Measurements from ENCODE around the gene PHF13. TPM values are rescaled to one million over a fixed set of nuclear protein-coding genes. Genes with fewer than 3 reads are reported as not detected.
"Not testable (repeated sequence)": the region's sequence is repeated elsewhere in the genome, so short reads cannot be mapped to it uniquely, and the experiment has no call there.

Gene PHF13
- total and polyA plus RNA-seq, 11 donors: 2.9 to 11.2 (median 7.8) TPM

- Histone ChIP-seq H3K36me3 (peaks cover 3 to 60% (median 45%) of the 10 kb centered on the region in 9 donors), H3K27ac (no peak overlapping the region), H3K27me3 (no peaks in the 10 kb centered on the region), H3K4me3 (no peak overlapping the region), H3K4me1 (peaks cover 0 to 8% (median 0%) of the 10 kb centered on the region in 12 donors), H3K9me3 (no peaks in the 10 kb centered on the region)
- 88 to 93% (median 91%) methylated on average over 23 of the region's 23 CpGs for WGBS, 4 donors
- DNase-seq (no peak), ATAC-seq (no peak)
- intact Hi-C loops (cut with DNase I): no loop called here
- TF ChIP-seq POLR2A (IDR thresholded peaks at IDR 0.05): no peak
- TF ChIP-seq, protein P1, sequence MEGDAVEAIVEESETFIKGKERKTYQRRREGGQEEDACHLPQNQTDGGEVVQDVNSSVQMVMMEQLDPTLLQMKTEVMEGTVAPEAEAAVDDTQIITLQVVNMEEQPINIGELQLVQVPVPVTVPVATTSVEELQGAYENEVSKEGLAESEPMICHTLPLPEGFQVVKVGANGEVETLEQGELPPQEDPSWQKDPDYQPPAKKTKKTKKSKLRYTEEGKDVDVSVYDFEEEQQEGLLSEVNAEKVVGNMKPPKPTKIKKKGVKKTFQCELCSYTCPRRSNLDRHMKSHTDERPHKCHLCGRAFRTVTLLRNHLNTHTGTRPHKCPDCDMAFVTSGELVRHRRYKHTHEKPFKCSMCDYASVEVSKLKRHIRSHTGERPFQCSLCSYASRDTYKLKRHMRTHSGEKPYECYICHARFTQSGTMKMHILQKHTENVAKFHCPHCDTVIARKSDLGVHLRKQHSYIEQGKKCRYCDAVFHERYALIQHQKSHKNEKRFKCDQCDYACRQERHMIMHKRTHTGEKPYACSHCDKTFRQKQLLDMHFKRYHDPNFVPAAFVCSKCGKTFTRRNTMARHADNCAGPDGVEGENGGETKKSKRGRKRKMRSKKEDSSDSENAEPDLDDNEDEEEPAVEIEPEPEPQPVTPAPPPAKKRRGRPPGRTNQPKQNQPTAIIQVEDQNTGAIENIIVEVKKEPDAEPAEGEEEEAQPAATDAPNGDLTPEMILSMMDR (IDR thresholded peaks at IDR 0.05): no peak
These were observed 40.1 kb downstream of the PHF13 start for GRCh38 chr1:6653436-6654290.

DNA sequence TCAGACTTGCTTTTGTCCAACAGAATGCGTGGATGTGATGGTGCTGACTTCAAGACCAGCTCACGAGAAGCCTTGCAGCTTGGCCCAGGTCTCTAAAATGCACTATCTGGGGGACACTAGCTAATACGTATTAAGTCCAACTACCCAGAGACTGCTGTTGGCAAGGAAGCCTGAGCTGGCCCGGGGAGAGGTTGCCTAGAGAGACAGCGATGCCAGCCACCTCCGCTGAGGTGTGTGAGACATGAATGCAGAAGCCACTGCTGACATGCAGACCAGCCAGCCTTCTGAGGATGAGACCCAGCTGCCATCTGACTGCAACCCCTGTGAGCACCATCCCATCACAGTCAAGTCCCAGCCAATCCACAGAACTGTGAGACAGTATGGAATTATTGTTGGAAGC, 43.6 kb downstream of the PHF13 start:
- intact Hi-C loops (cut with DNase I): no loop called here
- Histone ChIP-seq H3K27ac (no peak overlapping the region), H3K9me3 (no peaks in the 10 kb centered on the region), H3K27me3 (no peaks in the 10 kb centered on the region), H3K4me3 (no peak overlapping the region), H3K4me1 (peaks cover 0 to 8% (median 0%) of the 10 kb centered on the region in 12 donors), H3K36me3 (peaks cover 3 to 34% (median 21%) of the 10 kb centered on the region in 9 donors)
- WGBS, 4 donors: 55 to 61% (median 58%) methylated on average over 6 of the region's 6 CpGs
- DNase-seq (peak in 2 of 5 donors; percentile 37 to 61), ATAC-seq (peak; percentile 53 to 85 (median 76))
- TF ChIP-seq POLR2A (IDR thresholded peaks at IDR 0.05): no peak
- TF ChIP-seq, protein P1 (IDR thresholded peaks at IDR 0.05): no peak

DNA sequence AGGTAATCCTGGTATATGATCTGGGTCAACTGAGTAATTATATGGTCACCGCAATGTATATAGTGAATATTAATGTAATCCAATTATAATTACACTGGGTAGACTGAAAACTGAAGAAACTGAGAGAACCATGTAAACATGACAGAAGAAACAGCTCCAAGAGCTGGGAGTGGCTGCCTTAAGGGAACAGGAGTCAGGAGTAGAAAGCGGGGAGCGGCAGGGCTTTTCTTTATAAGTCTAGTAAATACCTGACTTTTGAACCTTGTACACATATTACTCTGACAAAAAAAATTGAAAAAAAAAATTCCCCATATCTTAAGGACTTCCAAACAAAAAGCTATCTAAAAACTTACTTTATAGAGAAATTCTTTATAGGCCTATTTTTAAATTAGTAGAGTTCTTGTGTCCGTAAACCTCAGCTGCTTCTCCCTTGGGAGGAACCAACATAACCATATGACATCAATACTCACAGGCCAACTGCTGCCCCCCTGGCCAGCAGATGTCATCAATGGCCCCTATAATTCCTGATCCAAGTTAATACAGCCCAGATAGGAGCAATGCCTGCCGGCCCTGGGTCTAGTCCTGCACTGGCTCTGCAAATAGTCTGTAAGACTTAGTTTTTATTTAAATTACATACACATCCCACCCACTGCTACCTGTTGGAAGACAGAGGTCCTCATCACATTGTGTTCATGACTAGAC, 45.0 kb downstream of the PHF13 start:
- TF ChIP-seq, protein P1 (IDR thresholded peaks at IDR 0.05): no peak
- TF ChIP-seq POLR2A (IDR thresholded peaks at IDR 0.05): no peak
- H3K9me3 ChIP-seq: no peaks in the 10 kb centered on the region
- ATAC-seq (no peak), DNase-seq (no peak)
- H3K4me1 ChIP-seq: peaks cover 0 to 8% (median 0%) of the 10 kb centered on the region in 12 donors
- WGBS, 4 donors: 81 to 87% (median 85%) methylated on average over 5 of the region's 5 CpGs
- H3K27ac ChIP-seq: no peak overlapping the region
- no peaks in the 10 kb centered on the region for H3K27me3 ChIP-seq
- intact Hi-C loops (cut with DNase I): no loop called here
- H3K4me3 ChIP-seq: no peak overlapping the region
- H3K36me3 ChIP-seq: peaks cover 0 to 20% (median 8%) of the 10 kb centered on the region in 9 donors

GRCh38 chr1:6660415-6661049, 47.0 kb downstream of the PHF13 start:
- WGBS, 4 donors: 79 to 87% (median 84%) methylated on average over 7 of the region's 7 CpGs
- ATAC-seq: no peak
- intact Hi-C loops (cut with DNase I): no loop called here
- Histone ChIP-seq H3K36me3 (peaks cover 0 to 16% (median 4%) of the 10 kb centered on the region in 9 donors), H3K27me3 (no peaks in the 10 kb centered on the region), H3K4me1 (peaks cover 0 to 8% (median 0%) of the 10 kb centered on the region in 12 donors), H3K9me3 (no peaks in the 10 kb centered on the region), H3K4me3 (no peak overlapping the region), H3K27ac (no peak overlapping the region)
- no peak for TF ChIP-seq POLR2A (IDR thresholded peaks at IDR 0.05)
- TF ChIP-seq, protein P1 (IDR thresholded peaks at IDR 0.05): no peak
- no peak for DNase-seq

- ATAC-seq; H3K4me3 ChIP-seq; intact Hi-C loops (cut with DNase I); DNase-seq; H3K9me3 ChIP-seq; H3K27me3 ChIP-seq; H3K27ac ChIP-seq: not testable (repeated sequence)
- WGBS, 4 donors: 89 to 98% (median 98%) methylated on average over 7 of the region's 7 CpGs
- Histone ChIP-seq H3K4me1 (peaks cover 0 to 11% (median under 1%) of the 10 kb centered on the region in 12 donors), H3K36me3 (peaks cover 0 to 36% (median 24%) of the 10 kb centered on the region in 9 donors)
These were observed 48.9 kb downstream of the PHF13 start for GRCh38 chr1:6662468-6662867.

Data from heart left ventricle (tissue), 16 donors.